SK-N-SH treated with all-trans-retinoic acid at 6 μM for 48 hours (cell line): ENCODE measurements around the gene CNTNAP2.

Experiments used
- ATAC-seq: fragments of 200-7000 bp; cut with Tn5 transposase; 3 replicates; pipeline ENCODE4 v1.9.1; 2020; ENCODE audit warnings: mild to moderate bottlenecking, moderate library complexity
- ARNTL ChIP-seq: fragments of 450-650 bp; formaldehyde crosslinking; IDR thresholded peaks from 2 replicates; pipeline ENCODE4 v1.5.0; 2020; ENCODE audit warnings: low read depth, mild to moderate bottlenecking, moderate library complexity, borderline replicate concordance
- BACH2 ChIP-seq: fragments of 250-450 bp; sonication (Bioruptor Pico); IDR thresholded peaks from 2 replicates; pipeline ENCODE4 v1.9.0; 2021; ENCODE audit warnings: mild to moderate bottlenecking, borderline replicate concordance
- CREB5 ChIP-seq: fragments of 250-450 bp; sonication (Bioruptor Pico); IDR thresholded peaks from 2 replicates; pipeline ENCODE4 v1.5.1; 2020; ENCODE audit warnings: low read depth, mild to moderate bottlenecking, moderate library complexity
- CSDC2 ChIP-seq: fragments of 250-450 bp; sonication (Bioruptor Pico); IDR thresholded peaks from 2 replicates; pipeline ENCODE4 v1.5.0; 2020; ENCODE audit warnings: mild to moderate bottlenecking, moderate library complexity
- ESRRG ChIP-seq: fragments of 250-450 bp; sonication (Bioruptor Pico); IDR thresholded peaks from 2 replicates; pipeline ENCODE4 v1.6.1; 2021; ENCODE audit warnings: mild to moderate bottlenecking
- GLIS3 ChIP-seq: fragments of 250-450 bp; sonication (Bioruptor Pico); IDR thresholded peaks from 2 replicates; pipeline ENCODE4 v1.5.0; 2020; ENCODE audit warnings: mild to moderate bottlenecking, moderate library complexity
- ISL1 ChIP-seq: fragments of 250-450 bp; sonication (Bioruptor Pico); IDR thresholded peaks from 2 replicates; pipeline ENCODE4 v2.1.2; 2022; ENCODE audit warnings: mild to moderate bottlenecking, moderate library complexity
- OSR1 ChIP-seq: fragments of 250-450 bp; sonication (Bioruptor Pico); IDR thresholded peaks from 2 replicates; pipeline ENCODE4 v1.8.0; 2022; ENCODE audit warnings: moderate library complexity, mild to moderate bottlenecking, inconsistent platforms
- PATZ1 ChIP-seq: fragments of 250-450 bp; sonication (Bioruptor Pico); IDR thresholded peaks from 2 replicates; pipeline ENCODE4 v1.8.0; 2020; ENCODE audit warnings: mild to moderate bottlenecking, moderate library complexity, borderline replicate concordance
- POU6F1 ChIP-seq: fragments of 250-450 bp; sonication (Bioruptor Pico); IDR thresholded peaks from 2 replicates; pipeline ENCODE4 v1.8.0; 2021; ENCODE audit warnings: low read depth, mild to moderate bottlenecking, moderate library complexity, borderline replicate concordance
- PPARA ChIP-seq: fragments of 250-450 bp; sonication (Bioruptor Pico); IDR thresholded peaks from 2 replicates; pipeline ENCODE4 v1.5.0; 2020; ENCODE audit warnings: mild to moderate bottlenecking, borderline replicate concordance
- RARB ChIP-seq: fragments of 250-450 bp; sonication (Bioruptor Pico); IDR thresholded peaks from 2 replicates; pipeline ENCODE4 v1.8.0; 2021; ENCODE audit warnings: mild to moderate bottlenecking, moderate library complexity
- TCF4 ChIP-seq: fragments of 250-450 bp; sonication (Bioruptor Pico); IDR thresholded peaks from 2 replicates; pipeline ENCODE4 v1.8.0; 2021; ENCODE audit warnings: mild to moderate bottlenecking, moderate library complexity, borderline replicate concordance
- TOX ChIP-seq: fragments of 250-450 bp; sonication (Bioruptor Pico); IDR thresholded peaks from 2 replicates; pipeline ENCODE4 v1.8.0; 2021; ENCODE audit warnings: mild to moderate bottlenecking, moderate library complexity, borderline replicate concordance
- TSHZ2 ChIP-seq: fragments of 250-450 bp; sonication (Bioruptor Pico); IDR thresholded peaks from 2 replicates; pipeline ENCODE4 v1.5.0; 2020; ENCODE audit warnings: mild to moderate bottlenecking, moderate library complexity
- ZC3H10 ChIP-seq: fragments of 250-450 bp; sonication (Bioruptor Pico); IDR thresholded peaks from 2 replicates; pipeline ENCODE4 v1.5.1; 2021; ENCODE audit warnings: mild to moderate bottlenecking, moderate library complexity
- ZFP3 ChIP-seq: fragments of 250-450 bp; sonication (Bioruptor Pico); IDR thresholded peaks from 2 replicates; pipeline ENCODE4 v1.5.0; 2020; ENCODE audit warnings: mild to moderate bottlenecking, moderate library complexity
- ZFP30 ChIP-seq: fragments of 450-650 bp; formaldehyde crosslinking; IDR thresholded peaks from 2 replicates; pipeline ENCODE4 v1.5.0; 2022; ENCODE audit warnings: mild to moderate bottlenecking, moderate library complexity
- ZNF565 ChIP-seq: fragments of 450-650 bp; formaldehyde crosslinking; conservative IDR thresholded peaks from 2 replicates; pipeline ENCODE4 v1.5.0; 2020; ENCODE audit warnings: low read depth, mild to moderate bottlenecking, moderate library complexity
- ZNF70 ChIP-seq: fragments of 450-650 bp; formaldehyde crosslinking; IDR thresholded peaks from 2 replicates; pipeline ENCODE4 v1.5.0; 2020; ENCODE audit warnings: mild to moderate bottlenecking, moderate library complexity
- ZNF8 ChIP-seq: fragments of 450-650 bp; formaldehyde crosslinking; IDR thresholded peaks from 2 replicates; pipeline ENCODE4 v1.5.0; 2020; ENCODE audit warnings: mild to moderate bottlenecking, moderate library complexity
- TF ChIP-seq, protein P1 (sequence below): fragments of 250-450 bp; sonication (Bioruptor Pico); IDR thresholded peaks from 2 replicates; pipeline ENCODE4 v1.5.1; 2021; ENCODE audit warnings: mild to moderate bottlenecking, moderate library complexity

The CNTNAP2 gene

DNA sequence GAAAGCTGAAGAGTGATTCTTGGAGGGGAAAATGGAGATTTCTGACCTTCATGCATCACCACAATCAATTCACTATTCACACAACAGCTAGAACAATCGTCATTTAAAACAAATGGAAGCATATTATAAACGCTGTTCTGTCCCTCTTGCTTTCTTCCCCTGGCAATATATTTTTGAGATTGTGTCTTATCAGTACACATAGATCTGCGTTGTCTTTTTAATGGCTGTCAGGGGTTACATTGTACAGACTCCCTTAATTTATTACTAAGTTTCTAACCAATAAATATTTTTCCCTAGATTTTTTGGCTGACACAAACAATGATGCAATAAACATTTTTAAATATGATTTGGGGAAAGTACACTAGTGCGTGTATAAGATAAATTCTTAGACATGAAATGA, 1358.3 kb downstream of the CNTNAP2 start:
- no peak for TF ChIP-seq CSDC2 (CRISPR knock-in tag)
- no peak for TF ChIP-seq ARNTL (CRISPR knock-in tag)
- no peak for TF ChIP-seq OSR1 (CRISPR knock-in tag)
- peak; percentile 89 for TF ChIP-seq ISL1 (CRISPR knock-in tag)
- TF ChIP-seq TCF4, result peak; percentile 91
- ATAC-seq, result peak; percentile 78

DNA sequence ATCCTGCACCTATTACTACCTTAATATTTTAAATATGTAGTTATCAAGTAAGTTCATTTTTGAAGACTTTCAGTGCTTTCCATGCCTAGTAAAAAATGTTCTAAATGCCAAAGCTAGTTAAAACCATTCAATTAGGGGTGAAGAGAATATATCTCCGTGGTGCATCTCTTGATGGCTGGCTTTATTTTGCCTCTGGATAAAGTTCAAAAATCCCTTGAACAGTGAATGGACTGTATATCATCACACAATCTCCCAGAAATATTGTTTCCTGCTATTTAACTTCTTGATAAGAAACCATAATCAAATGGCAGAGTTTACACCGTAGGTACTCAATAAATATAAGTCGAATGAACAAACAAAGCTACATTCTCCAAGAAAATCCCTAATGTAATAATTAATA, 1360.9 kb downstream of the CNTNAP2 start:
- TF ChIP-seq RARB (CRISPR knock-in tag), result no peak
- no peak for TF ChIP-seq POU6F1 (CRISPR knock-in tag)
- no peak for TF ChIP-seq CREB5 (CRISPR knock-in tag)
- TF ChIP-seq BACH2 (CRISPR knock-in tag), result no peak
- no peak for TF ChIP-seq GLIS3 (CRISPR knock-in tag)
- TF ChIP-seq CSDC2 (CRISPR knock-in tag), result no peak
- TF ChIP-seq TOX, result no peak
- TF ChIP-seq ESRRG (CRISPR knock-in tag), result no peak
- TF ChIP-seq TCF4, result no peak
- no peak for TF ChIP-seq ARNTL (CRISPR knock-in tag)
- no peak for TF ChIP-seq OSR1 (CRISPR knock-in tag)
- TF ChIP-seq ZNF565 (CRISPR knock-in tag), result no peak
- no peak for TF ChIP-seq ZFP3
- TF ChIP-seq PPARA, result no peak
- ATAC-seq, result no peak

- no peak for ATAC-seq
- TF ChIP-seq BACH2 (CRISPR knock-in tag) (no peak), ZNF565 (CRISPR knock-in tag) (no peak), OSR1 (CRISPR knock-in tag) (no peak), ISL1 (CRISPR knock-in tag) (no peak), PPARA (no peak), TOX (no peak), POU6F1 (CRISPR knock-in tag) (no peak), RARB (CRISPR knock-in tag) (no peak), PATZ1 (no peak), GLIS3 (CRISPR knock-in tag) (no peak), ZC3H10 (CRISPR knock-in tag) (no peak), ZNF70 (no peak), TCF4 (no peak)
- TF ChIP-seq, protein P1, sequence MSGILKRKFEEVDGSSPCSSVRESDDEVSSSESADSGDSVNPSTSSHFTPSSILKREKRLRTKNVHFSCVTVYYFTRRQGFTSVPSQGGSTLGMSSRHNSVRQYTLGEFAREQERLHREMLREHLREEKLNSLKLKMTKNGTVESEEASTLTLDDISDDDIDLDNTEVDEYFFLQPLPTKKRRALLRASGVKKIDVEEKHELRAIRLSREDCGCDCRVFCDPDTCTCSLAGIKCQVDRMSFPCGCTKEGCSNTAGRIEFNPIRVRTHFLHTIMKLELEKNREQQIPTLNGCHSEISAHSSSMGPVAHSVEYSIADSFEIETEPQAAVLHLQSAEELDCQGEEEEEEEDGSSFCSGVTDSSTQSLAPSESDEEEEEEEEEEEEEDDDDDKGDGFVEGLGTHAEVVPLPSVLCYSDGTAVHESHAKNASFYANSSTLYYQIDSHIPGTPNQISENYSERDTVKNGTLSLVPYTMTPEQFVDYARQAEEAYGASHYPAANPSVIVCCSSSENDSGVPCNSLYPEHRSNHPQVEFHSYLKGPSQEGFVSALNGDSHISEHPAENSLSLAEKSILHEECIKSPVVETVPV (CRISPR knock-in tag), result no peak
These were observed 1362.2 kb downstream of the CNTNAP2 start for GRCh38 chr7:147478796-147479195.

GRCh38 chr7:147483634-147484292, 1367.2 kb downstream of the CNTNAP2 start:
- TF ChIP-seq ZFP3 (no peak), ZNF8 (no peak), ZNF70 (no peak), GLIS3 (CRISPR knock-in tag) (no peak), TCF4 (no peak), PATZ1 (no peak), ZFP30 (no peak), TSHZ2 (CRISPR knock-in tag) (no peak), ZC3H10 (CRISPR knock-in tag) (no peak), ARNTL (CRISPR knock-in tag) (no peak), RARB (CRISPR knock-in tag) (no peak)
- ATAC-seq, result peak; percentile 75
